NCI-H187 (cell line): ENCODE data around the gene UNC5A.

Experiments used
- DNase-seq, 2 experiments: peaks; one replicate each; lab custom pipeline; 2025; lab: John Stamatoyannopoulos, UW

The UNC5A gene

DNA sequence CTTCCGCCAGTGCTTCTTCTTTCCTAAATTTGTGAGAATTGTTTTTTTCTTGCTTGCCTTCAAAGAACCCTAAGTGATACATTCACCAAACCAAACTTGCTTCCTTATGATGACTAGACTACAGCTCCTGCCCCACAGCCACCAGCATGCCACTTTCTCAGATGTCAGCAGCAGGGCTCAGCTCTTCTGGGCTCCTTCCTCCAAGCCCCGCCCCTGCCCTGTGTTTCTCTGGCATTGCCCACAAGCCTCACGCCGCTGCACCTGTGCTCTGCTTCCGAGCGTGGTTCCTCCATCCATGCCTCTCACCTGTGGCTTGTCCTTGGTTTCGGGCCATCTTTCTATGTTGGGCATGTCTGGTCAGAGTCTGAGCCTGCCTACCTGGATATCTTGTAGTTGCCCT lies 10.6 kb downstream of the UNC5A start:
- DNase-seq: peak; percentile 11 to 56

GRCh38 chr5:176821441-176821840 lies 11.1 kb downstream of the UNC5A start:
- DNase-seq: no peak

DNA sequence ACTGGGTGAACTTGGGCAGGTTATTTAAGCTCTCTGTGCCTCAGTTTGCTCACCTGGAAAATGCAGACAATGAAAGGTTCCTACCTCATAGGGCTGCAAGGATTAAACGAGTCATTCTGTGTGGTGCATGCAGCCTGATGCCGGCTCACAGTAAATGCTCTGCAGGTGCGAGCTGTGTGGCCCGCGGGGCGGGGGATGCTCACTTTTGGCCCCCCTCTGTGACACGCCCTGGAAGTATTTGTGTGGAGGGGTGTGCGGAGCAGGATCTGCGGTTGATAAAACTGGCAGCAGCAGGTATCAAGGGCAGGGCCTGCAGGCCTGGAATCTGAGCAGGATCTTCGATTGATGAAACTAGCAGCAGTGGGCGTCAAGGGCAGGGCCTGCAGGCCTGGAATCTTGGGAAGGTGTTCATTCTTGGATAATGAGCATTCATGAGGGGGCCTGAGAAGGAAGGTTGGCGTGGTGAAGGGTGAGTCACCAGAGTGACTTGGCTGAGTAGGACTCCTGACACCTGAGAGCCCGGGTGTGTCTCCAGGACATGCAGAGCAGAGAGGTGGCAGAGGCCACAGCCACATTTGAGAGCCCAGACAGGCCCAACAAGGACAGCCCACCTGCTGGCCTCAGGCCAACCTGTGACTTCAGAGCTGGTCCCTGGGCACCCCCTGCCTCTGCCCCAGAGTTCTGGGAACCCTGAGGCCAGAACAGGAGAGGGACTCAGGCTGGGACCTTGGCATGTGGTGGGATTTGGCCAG lies 11.9 kb downstream of the UNC5A start:
- peak in 1 of 2 experiments; percentile 27 for DNase-seq

DNA sequence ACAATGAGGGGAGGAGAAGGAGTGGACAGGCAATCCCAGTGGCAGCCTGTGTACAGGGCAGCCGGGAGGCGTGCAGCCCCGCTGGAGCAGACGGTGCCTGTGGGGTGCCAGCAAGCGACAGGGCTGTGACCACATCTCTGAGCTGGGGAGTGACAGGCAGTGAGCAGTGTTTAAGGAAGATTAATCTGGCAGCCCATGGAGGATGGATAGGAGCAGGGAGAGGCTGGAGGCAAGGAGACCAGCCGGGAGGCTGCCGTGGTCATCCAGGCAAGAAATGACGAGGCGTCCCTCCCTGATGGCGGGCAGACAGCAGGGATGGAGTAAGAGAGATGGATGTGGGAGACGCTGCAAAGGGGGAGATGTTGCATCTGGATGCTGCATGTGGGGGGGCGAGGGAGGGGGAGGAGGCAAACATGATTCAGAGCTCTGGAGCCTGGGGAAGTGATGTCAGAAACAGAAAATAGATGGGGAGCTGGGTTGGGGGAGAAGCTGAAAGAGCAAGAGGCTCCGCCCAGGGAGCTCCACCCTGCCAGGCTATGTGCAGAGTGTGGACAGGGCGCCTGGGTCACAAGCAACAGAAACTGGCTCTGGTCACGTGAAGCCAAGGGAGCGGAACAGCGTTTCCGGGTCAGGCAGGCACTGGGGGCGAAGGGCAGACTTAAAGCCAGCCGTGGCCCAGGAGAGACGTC lies 12.6 kb downstream of the UNC5A start:
- DNase-seq: no peak

GRCh38 chr5:176823869-176824412 lies 13.6 kb downstream of the UNC5A start:
- DNase-seq: no peak

DNA sequence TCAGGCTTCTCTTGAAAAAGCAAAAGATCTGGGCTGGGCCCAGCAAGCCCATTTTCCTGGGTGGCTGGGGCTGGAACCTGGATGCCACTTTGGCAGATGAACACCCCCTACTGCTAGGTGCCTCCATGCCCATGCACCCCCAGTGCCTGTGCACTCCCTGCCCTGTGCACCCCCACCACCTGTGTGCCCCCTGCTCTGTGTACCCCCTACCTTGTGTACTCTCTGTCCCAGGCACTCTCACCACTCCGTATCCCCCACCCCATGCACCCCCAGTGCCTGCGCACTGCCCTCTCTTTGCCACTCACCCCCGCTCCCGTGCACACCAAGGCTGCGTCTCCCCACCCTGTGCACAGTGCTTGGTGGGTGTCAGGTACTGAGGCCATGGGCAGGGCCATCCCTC lies 14.2 kb downstream of the UNC5A start:
- no peak for DNase-seq

DNA sequence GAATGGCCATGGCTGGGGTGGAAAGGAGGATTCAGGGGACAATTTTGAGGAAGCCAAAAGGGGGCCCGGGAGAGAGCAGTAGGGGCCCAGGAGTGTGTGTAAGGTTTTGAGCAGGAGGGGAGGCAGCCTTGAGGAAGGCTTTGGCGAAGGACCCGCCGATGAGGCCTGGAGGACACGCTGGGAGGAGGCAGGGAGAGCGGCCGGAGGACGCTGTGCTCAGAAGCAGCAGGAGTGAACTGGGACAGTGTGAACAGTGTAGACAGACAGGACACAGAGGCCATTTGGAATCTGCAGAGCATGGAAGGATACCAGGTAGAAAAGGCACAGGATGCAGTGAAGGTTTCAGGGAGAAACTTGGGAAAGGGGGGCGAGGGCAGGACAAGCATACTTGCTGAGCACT lies 14.9 kb downstream of the UNC5A start:
- no peak for DNase-seq

GRCh38 chr5:176825957-176826356 lies 15.6 kb downstream of the UNC5A start:
- no peak for DNase-seq

DNA sequence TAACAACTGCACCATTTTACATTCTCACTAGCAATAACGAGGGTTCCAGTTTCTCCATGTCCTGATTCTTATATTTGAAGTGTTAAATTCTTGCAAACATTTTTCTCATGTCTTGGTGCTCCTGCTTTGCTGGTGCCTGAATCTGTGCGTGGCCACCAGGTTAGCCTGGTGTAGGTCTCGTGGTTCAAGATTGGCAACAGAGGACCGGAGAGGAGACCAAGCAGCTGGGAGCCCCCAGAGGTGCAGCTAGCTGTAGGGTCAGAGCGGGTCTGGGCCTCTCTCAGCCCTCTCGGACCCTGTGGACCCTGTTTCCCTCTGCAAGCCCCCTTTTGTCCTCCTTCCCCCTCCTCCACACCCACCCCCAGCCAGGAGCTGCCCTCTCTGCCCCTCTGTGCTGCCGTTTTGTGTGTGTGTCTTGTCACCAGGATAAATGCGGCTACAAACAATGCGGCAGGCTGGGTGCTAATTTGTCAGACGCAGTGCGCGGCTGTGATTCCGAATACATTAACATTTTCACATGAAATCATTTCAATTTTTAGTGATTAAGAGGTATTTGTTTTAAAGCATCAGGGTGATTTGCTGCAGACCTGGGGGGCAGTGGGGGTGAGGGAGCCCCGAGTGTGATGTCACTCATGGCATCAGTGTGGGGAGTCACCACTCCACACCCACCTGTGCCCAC lies 17.5 kb downstream of the UNC5A start:
- DNase-seq: no peak

- DNase-seq: no peak
Observed at GRCh38 chr5:176829320-176829719, 19.0 kb downstream of the UNC5A start.

DNA sequence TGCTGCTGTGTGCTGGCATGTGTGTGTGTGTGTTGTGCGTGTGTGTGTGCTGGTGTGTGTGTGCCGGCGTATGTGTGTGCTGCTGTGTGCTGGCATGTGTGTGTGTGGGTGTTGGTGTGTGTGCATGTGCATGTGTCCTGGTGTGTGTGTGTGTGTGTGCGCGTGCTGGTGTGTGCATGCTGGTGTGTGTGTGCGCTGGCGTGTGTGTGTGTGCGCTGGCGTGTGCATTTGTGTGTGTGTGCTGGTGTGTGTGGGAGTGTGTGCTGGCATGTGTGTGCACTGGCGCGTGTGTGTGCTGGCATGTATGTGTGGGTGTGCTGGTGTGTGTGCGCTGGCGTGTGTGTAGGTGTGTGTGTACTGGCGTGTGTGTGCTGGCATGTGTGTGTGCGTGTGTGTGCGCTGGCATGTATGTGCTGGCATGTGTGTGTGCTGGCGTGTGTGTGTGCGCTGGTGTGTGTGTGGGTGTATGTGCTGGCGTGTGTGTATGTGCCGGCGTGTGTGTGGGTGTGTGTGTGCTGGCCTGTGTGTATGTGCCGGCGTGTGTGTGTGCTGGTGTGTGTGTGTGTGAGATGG lies 20.1 kb downstream of the UNC5A start:
- DNase-seq: no peak

GRCh38 chr5:176830995-176831423 lies 20.6 kb downstream of the UNC5A start:
- no peak for DNase-seq

DNA sequence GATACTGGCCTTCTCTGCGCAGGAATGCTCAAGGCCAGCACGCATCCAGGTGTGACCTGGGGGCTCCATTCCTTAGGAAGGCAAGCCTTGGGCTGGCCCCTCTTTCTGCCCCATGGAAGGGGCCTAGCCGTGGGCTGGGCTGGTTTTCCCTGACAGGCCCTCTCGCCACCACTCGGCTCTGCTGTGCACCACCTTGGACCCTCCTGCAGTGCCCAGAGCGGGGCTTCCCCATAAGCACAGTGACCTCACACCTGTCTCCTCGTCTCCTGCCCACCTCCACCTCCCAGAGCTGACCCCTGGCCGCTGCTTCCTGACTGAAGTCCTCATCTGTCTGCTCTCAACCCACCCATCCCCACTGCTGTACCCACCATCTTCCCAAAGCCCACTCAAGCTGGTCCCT lies 21.1 kb downstream of the UNC5A start:
- DNase-seq: no peak

GRCh38 chr5:176832162-176832561 lies 21.8 kb downstream of the UNC5A start:
- DNase-seq: no peak

DNA sequence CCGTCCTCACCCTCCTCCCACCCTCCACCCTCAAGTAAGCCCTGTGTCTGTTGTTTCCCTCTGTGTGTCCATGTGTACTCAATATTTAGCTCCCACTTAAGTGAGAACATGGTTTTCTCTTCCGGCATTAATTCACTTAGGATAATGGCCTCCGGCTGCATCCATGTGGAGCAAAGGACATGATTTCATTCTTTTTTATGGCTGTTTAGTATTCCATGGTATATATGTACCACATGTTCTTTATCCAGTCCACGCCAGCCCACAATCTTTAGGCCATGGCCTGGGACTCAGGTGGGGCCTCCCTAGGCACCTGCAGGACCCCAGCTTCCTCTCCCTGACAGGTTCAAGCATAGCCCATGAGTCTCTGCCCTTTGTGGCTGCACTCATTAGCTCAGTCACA lies 22.9 kb downstream of the UNC5A start:
- DNase-seq: no peak

DNA sequence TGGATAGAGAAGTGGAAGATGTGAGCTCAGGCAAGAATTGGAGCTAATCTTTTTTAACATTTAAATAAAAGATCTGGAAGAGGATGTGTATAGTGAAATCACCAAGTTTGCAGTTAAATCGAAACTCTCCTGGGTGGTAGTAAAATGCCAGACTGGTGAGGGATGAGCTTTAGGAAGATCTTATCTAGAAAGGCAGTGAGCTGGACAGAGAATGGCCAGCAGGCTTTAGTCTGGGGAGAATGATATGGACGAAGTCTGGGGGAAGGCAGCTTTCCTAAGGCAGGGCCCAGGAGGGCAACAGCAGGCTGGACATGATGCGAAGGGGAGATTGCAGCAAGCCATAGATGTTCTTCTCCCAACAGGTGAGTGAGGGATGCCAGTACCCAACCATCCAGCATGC lies 25.6 kb downstream of the UNC5A start:
- no peak for DNase-seq

DNA sequence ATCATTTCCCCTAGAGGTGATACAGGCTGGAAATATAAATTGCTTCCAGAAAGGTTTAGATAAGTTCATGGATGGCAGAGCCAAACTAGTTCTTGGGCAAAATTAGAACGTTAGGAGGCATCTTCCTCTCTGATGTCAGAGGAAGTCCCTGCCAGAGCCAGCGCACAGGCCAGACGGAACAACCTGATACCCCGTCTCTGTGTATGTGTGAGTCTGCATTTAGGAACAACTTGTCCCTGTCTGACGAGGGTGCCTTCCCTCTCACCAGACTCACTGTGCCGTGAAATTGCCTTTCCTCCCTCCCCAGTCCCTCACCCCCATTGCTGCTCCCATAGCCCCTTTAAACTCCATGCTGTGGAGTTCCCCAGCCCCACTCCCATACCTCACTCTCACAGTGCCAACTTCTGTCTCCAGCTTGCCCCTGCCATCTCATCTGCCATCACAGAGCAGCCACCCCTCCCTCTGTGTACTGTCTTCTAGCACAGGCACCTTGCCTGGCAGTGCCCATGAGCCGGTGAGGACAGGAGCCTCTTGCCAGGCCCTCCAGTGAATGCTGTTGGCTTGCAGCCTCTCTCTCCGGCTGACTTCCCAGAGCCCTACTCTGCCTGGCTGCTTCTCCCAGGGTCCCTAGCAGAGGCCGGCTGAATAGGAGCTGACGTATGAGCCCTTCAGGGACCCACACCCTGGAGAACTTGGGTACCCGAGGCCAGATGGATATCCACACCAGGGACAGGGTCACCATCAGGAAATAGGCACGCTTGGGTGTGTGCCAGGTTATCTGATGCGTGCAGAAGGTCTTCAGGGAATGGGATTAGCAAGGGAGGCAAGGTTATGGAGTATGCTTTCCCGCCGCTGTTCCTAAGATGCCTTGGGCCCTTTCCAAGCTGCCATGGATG lies 26.7 kb downstream of the UNC5A start:
- no peak for DNase-seq

GRCh38 chr5:176837707-176838115 lies 27.4 kb downstream of the UNC5A start:
- no peak for DNase-seq

DNA sequence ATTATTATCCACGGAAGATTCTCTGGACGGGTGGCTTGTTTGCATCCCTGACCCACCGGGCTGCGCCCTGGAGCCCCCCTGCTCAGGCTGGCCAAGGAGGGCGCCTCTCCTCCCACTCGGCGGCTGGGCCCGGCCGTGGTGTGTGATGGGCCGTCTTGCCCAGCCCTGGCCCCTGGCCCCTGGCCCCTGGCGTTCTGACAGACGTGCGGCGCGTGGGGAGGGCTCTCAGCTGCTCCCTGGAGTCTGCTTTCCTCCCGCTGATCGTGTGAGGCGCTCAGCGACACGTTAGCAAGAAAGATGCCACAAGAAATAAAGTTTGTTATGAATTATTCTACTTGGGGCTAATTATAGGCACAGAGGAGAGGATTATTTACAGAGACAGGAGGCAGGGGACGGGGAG lies 33.3 kb downstream of the UNC5A start:
- DNase-seq: no peak

DNA sequence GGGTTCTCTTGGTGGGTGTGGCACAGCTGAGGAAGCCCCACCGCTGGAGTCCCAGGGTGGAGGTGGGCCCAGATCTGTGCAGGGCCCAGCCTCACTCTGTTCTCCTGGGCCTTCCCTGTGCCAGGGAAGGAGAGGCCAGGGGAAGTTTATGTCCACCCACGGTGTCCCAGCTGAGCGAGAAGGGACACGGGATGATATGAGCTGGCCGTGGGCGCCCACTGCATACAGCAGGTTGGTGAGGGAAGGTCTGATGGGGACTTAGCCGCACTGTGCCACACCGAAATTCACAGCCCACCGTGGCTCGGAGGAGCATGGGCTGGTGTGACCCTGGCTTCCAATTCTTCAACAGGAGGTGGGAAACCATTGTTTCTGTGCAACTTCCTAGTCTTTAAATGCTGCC lies 33.9 kb downstream of the UNC5A start:
- no peak for DNase-seq

- DNase-seq: no peak
Observed at GRCh38 chr5:176844706-176845391, 34.5 kb downstream of the UNC5A start.
